IMR-90 (cell line): ENCODE results near the gene MRPL51. TPM values are rescaled to one million over a fixed set of nuclear protein-coding genes. Genes with fewer than 3 reads are reported as not detected.

ENCODE experiments used
- ATAC-seq: fragments of 200-7000 bp; cut with Tn5 transposase; 2 replicates; pipeline ENCODE4 v1.9.1; 2020; ENCODE audit warnings: low read depth, mild to moderate bottlenecking, moderate library complexity
- BruUV-seq: library from RNA; stranded (reverse); fragments of 400-500 nt; replicated peaks from 2 replicates; lab custom pipeline; 2021; lab: Mats Ljungman, UMichigan
- CTCF ChIA-PET: fragments of 300-600 bp; formaldehyde crosslinking; extraction: SDS; loops from one replicate; lab custom pipeline; 2021; ENCODE audit warnings: antibody characterized with exemption; lab: Yijun Ruan, JAX
- POLR2A ChIA-PET: fragments of 300-600 bp; sonication (Branson Sonifier 250); formaldehyde crosslinking; loops from one replicate; lab custom pipeline; 2022; ENCODE audit warnings: antibody characterized with exemption; ENCODE audit not compliant: unreplicated experiment; lab: Charles Lee
- DNase-seq: peaks from one replicate; pipeline ENCODE4 v3.0.0; 2013
- H2AFZ ChIP-seq: replicated peaks from 2 replicates; pipeline ENCODE3; 2013; ENCODE audit warnings: low read length, mild to moderate bottlenecking; ENCODE audit not compliant: poor library complexity
- H2AK5ac ChIP-seq: 2 replicates; pipeline ENCODE4 v1.6.1; 2013; ENCODE audit warnings: low read depth, low read length, inconsistent platforms
- H2AK9ac ChIP-seq: replicated peaks from 2 replicates; pipeline ENCODE3; 2013; ENCODE audit warnings: mild to moderate bottlenecking, low read depth, low read length, moderate library complexity; ENCODE audit not compliant: poor library complexity
- H2BK120ac ChIP-seq: 2 replicates; pipeline ENCODE4 v1.6.1; 2013; ENCODE audit warnings: low read depth, low read length, inconsistent platforms
- H2BK15ac ChIP-seq: 3 replicates; pipeline ENCODE4 v1.6.1; 2013; ENCODE audit warnings: low read depth, low read length, inconsistent platforms
- H2BK20ac ChIP-seq: 2 replicates; pipeline ENCODE4 v1.6.1; 2013; ENCODE audit warnings: low read depth, mild to moderate bottlenecking, inconsistent platforms, low read length, moderate library complexity
- H2BK5ac ChIP-seq: 2 replicates; pipeline ENCODE4 v1.6.1; 2013; ENCODE audit warnings: mild to moderate bottlenecking, low read depth, low read length, inconsistent platforms; ENCODE audit not compliant: poor library complexity, severe bottlenecking
- H3K14ac ChIP-seq: replicated peaks from 2 replicates; pipeline ENCODE4 v1.6.1; 2013; ENCODE audit warnings: low read depth, low read length, inconsistent platforms
- H3K18ac ChIP-seq: 2 replicates; pipeline ENCODE4 v1.6.1; 2013; ENCODE audit warnings: low read depth, low read length, control low read depth
- H3K23ac ChIP-seq: 2 replicates; pipeline ENCODE4 v1.6.1; 2013; ENCODE audit warnings: low read depth, low read length, inconsistent platforms
- H3K27ac ChIP-seq: 2 replicates; pipeline ENCODE4 v1.5.1; 2013; ENCODE audit warnings: mild to moderate bottlenecking, control low read depth, low read length; ENCODE audit not compliant: insufficient read depth
- H3K27me3 ChIP-seq: 2 replicates; pipeline ENCODE4 v1.6.1; 2013; ENCODE audit warnings: low read length; ENCODE audit not compliant: control insufficient read depth, insufficient read depth
- H3K36me3 ChIP-seq: 2 replicates; pipeline ENCODE4 v1.6.1; 2013; ENCODE audit warnings: low read length, mixed read lengths; ENCODE audit not compliant: control insufficient read depth, insufficient read depth
- H3K4ac ChIP-seq: 2 replicates; pipeline ENCODE4 v1.6.1; 2013; ENCODE audit warnings: low read depth, low read length, inconsistent platforms
- H3K4me1 ChIP-seq: 2 replicates; pipeline ENCODE4 v1.6.1; 2013; ENCODE audit warnings: low read length, mixed read lengths; ENCODE audit not compliant: control insufficient read depth, insufficient read depth
- H3K4me2 ChIP-seq: 2 replicates; pipeline ENCODE4 v1.6.1; 2013; ENCODE audit warnings: low read depth, mild to moderate bottlenecking, control low read depth, low read length, moderate library complexity
- H3K4me3 ChIP-seq: 2 replicates; pipeline ENCODE4 v1.5.1; 2013; ENCODE audit warnings: low read depth, mild to moderate bottlenecking, control low read depth, low read length, moderate library complexity; ENCODE audit not compliant: insufficient read depth
- H3K56ac ChIP-seq: 2 replicates; pipeline ENCODE4 v1.6.1; 2013; ENCODE audit warnings: low read length, inconsistent platforms; ENCODE audit not compliant: insufficient read depth; ENCODE audit errors: extremely low read depth
- H3K79me1 ChIP-seq, 2 experiments: 2 replicates each; pipeline ENCODE4 v1.6.1; 2013; ENCODE audit warnings: low read length in 2 of 2, inconsistent platforms in 1 of 2, low read depth in 1 of 2
- H3K9ac ChIP-seq: 2 replicates; pipeline ENCODE4 v1.6.1; 2013; ENCODE audit warnings: low read depth, low read length, control low read depth
- H3K9me1 ChIP-seq: 2 replicates; pipeline ENCODE4 v1.6.1; 2013; ENCODE audit warnings: low read length, inconsistent platforms; ENCODE audit not compliant: insufficient read depth
- H3K9me3 ChIP-seq: 2 replicates; pipeline ENCODE4 v1.6.1; 2013; ENCODE audit warnings: low read length; ENCODE audit not compliant: control insufficient read depth, insufficient read depth
- H4K20me1 ChIP-seq: 2 replicates; pipeline ENCODE4 v1.6.1; 2013; ENCODE audit warnings: low read length, inconsistent platforms; ENCODE audit not compliant: insufficient read depth
- H4K5ac ChIP-seq: 2 replicates; pipeline ENCODE4 v1.6.1; 2013; ENCODE audit warnings: mild to moderate bottlenecking, low read depth, low read length, control low read depth
- H4K8ac ChIP-seq, 2 experiments: 2 replicates each; pipeline ENCODE4 v1.6.1; 2013; ENCODE audit warnings: low read depth in 2 of 2, low read length in 2 of 2, control low read depth in 1 of 2, inconsistent platforms in 1 of 2
- H4K91ac ChIP-seq: 2 replicates; pipeline ENCODE4 v1.6.1; 2013; ENCODE audit warnings: low read depth, low read length, inconsistent platforms; ENCODE audit not compliant: insufficient read depth
- CHD1 ChIP-seq: IDR thresholded peaks from 2 replicates; pipeline ENCODE4 v1.6.1; 2012; ENCODE audit warnings: low read depth, low read length, improper control_type of control experiment
- WGBS, 2 experiments: methylation state at CpG; one replicate each; pipeline versions ENCODE4 v1.1.5 to v1.1.7; 2013; ENCODE audit warnings: missing lambda C conversion rate in 2 of 2; ENCODE audit not compliant: insufficient read length in 1 of 2; ENCODE audit errors: extremely low coverage in 2 of 2; 5-methylcytosine and 5-hydroxymethylcytosine counted together
- dilution Hi-C: fragments of 300-500 bp; cut with HindIII; formaldehyde crosslinking; loops from one replicate; pipeline ENCODE4 v1.14.3; 2018; ENCODE audit warnings: low sequenced_read_pairs; ENCODE audit not compliant: unreplicated experiment
- in situ Hi-C: fragments of 300-500 bp; cut with MboI; formaldehyde crosslinking; loops from 3 replicates; pipeline ENCODE4 v1.14.3; 2019; ENCODE audit warnings: low sequenced_read_pairs, inconsistent platforms, mixed read lengths
- intact Hi-C: fragments of 100-400 bp; cut with micrococcal nuclease; formaldehyde crosslinking; loops from 2 replicates; pipeline ENCODE4 v1.10.0; 2022
- polyA plus RNA-seq, 3 experiments: library from polyadenylated mRNA; depleted of rRNA; stranded (reverse); fragments of >200 nt; gene quantifications; 2 replicates each; pipeline ENCODE4 v1.2.3, GENCODE V29; 2012; ENCODE audit warnings: low replicate concordance in 1 of 3
- total RNA-seq: library from RNA; depleted of rRNA; stranded (reverse); fragments of >200 nt; gene quantifications from 2 replicates; pipeline ENCODE4 v1.2.3, GENCODE V29; 2012

Gene MRPL51
- total and polyA plus RNA-seq, 2 of the 4 experiments (the other 2 are of a cell fraction): 80.1 to 160 TPM

DNA sequence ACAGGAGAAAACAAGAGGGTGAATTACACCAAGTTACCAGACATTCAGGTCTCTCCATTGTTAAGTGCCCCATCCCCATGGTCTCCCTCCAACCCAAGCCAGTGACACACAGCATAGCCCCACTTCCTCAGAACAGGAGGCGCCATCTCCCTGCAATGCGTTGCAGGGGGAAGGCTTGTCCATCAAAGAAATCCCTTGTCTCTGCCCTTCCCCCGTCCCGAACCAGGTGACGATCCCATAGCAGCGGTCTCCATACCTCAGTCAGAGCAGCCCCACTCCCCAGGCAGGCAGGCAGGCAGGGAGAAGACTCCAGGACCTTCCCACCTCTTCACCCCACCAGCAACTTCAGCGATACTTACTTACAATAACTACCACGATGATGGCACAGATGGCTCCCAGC, 28.5 kb downstream of the MRPL51 start:
- no peak overlapping the region for H3K4me3 ChIP-seq
- peaks cover 4% of the 10 kb centered on the region for H3K4me1 ChIP-seq
- 95% methylated on average over 6 of the region's 8 CpGs; no CpG with 5 or more reads in 1 of the 2 experiments for WGBS, 2 experiments
- intact Hi-C loops (loop anchor here (2.0 kb wide), 1 partner anchor 34 kb away; no protein-coding TSS in a partner anchor), dilution Hi-C loops (no loop called here), in situ Hi-C loops (loop anchor here (5.0 to 25.0 kb wide), 4 partner anchors 42 to 402 kb away; no protein-coding TSS in a partner anchor)
- peaks cover 50% of the 10 kb centered on the region for H3K36me3 ChIP-seq
- no peak for ATAC-seq
- no peak overlapping the region for H4K91ac ChIP-seq
- H3K4ac ChIP-seq: no peak overlapping the region
- H2BK5ac ChIP-seq: no peak overlapping the region
- peaks cover 11% of the 10 kb centered on the region; the same call in 1 of the 2 replicates for H4K20me1 ChIP-seq
- H4K5ac ChIP-seq: no peak overlapping the region
- H2AK9ac ChIP-seq: no peak overlapping the region
- TF ChIP-seq CHD1: no peak
- BruUV-seq: no TSS peak
- no peak overlapping the region for H4K8ac ChIP-seq
- no peak overlapping the region; the same call in 1 of the 2 replicates for H2AK5ac ChIP-seq
- H3K9me3 ChIP-seq: no peaks in the 10 kb centered on the region
- no peak overlapping the region for H3K18ac ChIP-seq
- no peak overlapping the region for H2BK20ac ChIP-seq
- H3K27me3 ChIP-seq: no peaks in the 10 kb centered on the region
- H3K56ac ChIP-seq: no peak overlapping the region
- peaks cover 13 to 36% of the 10 kb centered on the region in 2 experiments for H3K79me1 ChIP-seq
- H3K14ac ChIP-seq: no peak overlapping the region
- no peak overlapping the region for H2AFZ ChIP-seq
- H3K4me2 ChIP-seq: no peak overlapping the region
- DNase-seq: no peak
- no peak overlapping the region for H2BK15ac ChIP-seq
- ChIA-PET CTCF (interaction anchor here (0.7 to 1.3 kb wide), 4 partner anchors 9 to 294 kb away, joined by 3 to 6 read pairs (median 4); partner anchors contain the start of gene TAPBPL), POLR2A (interaction anchor here (0.9 kb wide), 1 partner anchor 70 kb away, joined by 3 read pairs; the partner anchor contains the start of gene GAPDH)
- H3K9ac ChIP-seq: no peak overlapping the region
- H2BK120ac ChIP-seq: no peak overlapping the region
- no peak overlapping the region for H3K27ac ChIP-seq
- no peak overlapping the region for H3K23ac ChIP-seq
- H3K9me1 ChIP-seq: peaks cover 8% of the 10 kb centered on the region; the same call in 1 of the 2 replicates
